Endodermal cell (in vitro differentiated cells): ENCODE measurements around the gene FOXL3. TPM values are rescaled to one million over a fixed set of nuclear protein-coding genes. Genes with fewer than 3 reads are reported as not detected.

ENCODE experiments used
- DNase-seq: peaks from one replicate; pipeline ENCODE4 v3.0.0-alpha.2; 2017
- H3K27ac ChIP-seq: 2 replicates; pipeline ENCODE4 v1.5.1; 2013; ENCODE audit warnings: mild to moderate bottlenecking, low read depth, low read length, moderate library complexity
- H3K27me3 ChIP-seq: 2 replicates; pipeline ENCODE4 v1.6.1; 2013; ENCODE audit warnings: mild to moderate bottlenecking, low read length, moderate library complexity; ENCODE audit not compliant: insufficient read depth, control insufficient read depth, poor library complexity, severe bottlenecking
- H3K36me3 ChIP-seq: 2 replicates; pipeline ENCODE4 v1.7.0; 2013; ENCODE audit warnings: mild to moderate bottlenecking, low read length, moderate library complexity; ENCODE audit not compliant: control insufficient read depth, insufficient read depth
- H3K4me1 ChIP-seq: one replicate; pipeline ENCODE4 v1.7.0; 2013; ENCODE audit warnings: low read length; ENCODE audit not compliant: control insufficient read depth, insufficient read depth
- H3K4me3 ChIP-seq: 2 replicates; pipeline ENCODE4 v1.5.1; 2013; ENCODE audit warnings: mild to moderate bottlenecking, low read length, moderate library complexity
- H3K9ac ChIP-seq: 2 replicates; pipeline ENCODE4 v1.6.1; 2013; ENCODE audit warnings: mild to moderate bottlenecking, low read length, moderate library complexity; ENCODE audit not compliant: poor library complexity, severe bottlenecking; ENCODE audit errors: extremely low read depth
- H3K9me3 ChIP-seq: 2 replicates; pipeline ENCODE4 v1.6.1; 2013; ENCODE audit warnings: mild to moderate bottlenecking, low read length, moderate library complexity; ENCODE audit not compliant: control insufficient read depth
- H3K27ac Mint-ChIP-seq: 2 replicates; pipeline ENCODE4 v1.8.0; 2020; ENCODE audit warnings: mixed read lengths
- H3K27me3 Mint-ChIP-seq: 2 replicates; pipeline ENCODE4 v1.8.0; 2021; ENCODE audit warnings: mild to moderate bottlenecking, mixed read lengths; ENCODE audit not compliant: insufficient read depth
- H3K36me3 Mint-ChIP-seq: 2 replicates; pipeline ENCODE4 v1.8.0; 2020; ENCODE audit warnings: low read depth, mixed read lengths
- H3K4me1 Mint-ChIP-seq: 2 replicates; pipeline ENCODE4 v1.8.0; 2020; ENCODE audit warnings: mixed read lengths
- H3K4me3 Mint-ChIP-seq: 2 replicates; pipeline ENCODE4 v1.8.0; 2020; ENCODE audit warnings: mild to moderate bottlenecking, moderate library complexity, mixed read lengths
- H3K9me3 Mint-ChIP-seq: 2 replicates; pipeline ENCODE4 v1.8.0; 2020; ENCODE audit warnings: mild to moderate bottlenecking, mixed read lengths
- CTCF ChIP-seq: fragments of 200-600 bp; sonication (generic); conservative IDR thresholded peaks from 2 replicates; pipeline ENCODE4 v1.5.0; 2021; ENCODE audit warnings: antibody characterized with exemption, mild to moderate bottlenecking
- WGBS, 2 experiments: methylation state at CpG; one replicate each; pipeline versions ENCODE4 v1.1.5 to v1.1.7; 2013; ENCODE audit warnings: missing lambda C conversion rate in 2 of 2, mixed read lengths in 1 of 2; ENCODE audit not compliant: insufficient coverage in 1 of 2, insufficient read length in 1 of 2; 5-methylcytosine and 5-hydroxymethylcytosine counted together
- total RNA-seq, 2 donors: library from RNA; stranded (reverse); fragmentation: NEBNext Ultra II Directional in 1 of 2; extraction: Animal tissue kit (Norgen Biotek cat#: 25700) in 1 of 2; gene quantifications; 2 replicates in 1 of 2; 3 replicates in 1 of 2; pipeline ENCODE4 v1.2.1, GENCODE V29; 2021

FOXL3 gene
- total RNA-seq, 2 donors from 2014 or later: not detected

- peaks cover 36% of the 10 kb centered on the region for H3K27me3 ChIP-seq
- no peak overlapping the region for H3K27ac ChIP-seq
- Mint-ChIP-seq H3K4me3 (no peak overlapping the region), H3K4me1 (no peaks in the 10 kb centered on the region), H3K9me3 (no peaks in the 10 kb centered on the region), H3K27me3 (peaks cover 44% of the 10 kb centered on the region), H3K27ac (no peak overlapping the region), H3K36me3 (no peaks in the 10 kb centered on the region)
- H3K4me1 ChIP-seq: no peaks in the 10 kb centered on the region
- no peak for TF ChIP-seq CTCF
- 92 to 94% methylated on average over 15 to 25 of the region's 25 CpGs for whole genome bisulfite sequencing, 2 experiments
- peak; percentile 39 for DNase-seq
- H3K9me3 ChIP-seq: no peaks in the 10 kb centered on the region
- H3K9ac ChIP-seq: no peak overlapping the region
- H3K4me3 ChIP-seq: no peak overlapping the region
- H3K36me3 ChIP-seq: no peaks in the 10 kb centered on the region
Observed at GRCh38 chr7:294440-295154, 4.6 kb downstream of the FOXL3 start.

DNA sequence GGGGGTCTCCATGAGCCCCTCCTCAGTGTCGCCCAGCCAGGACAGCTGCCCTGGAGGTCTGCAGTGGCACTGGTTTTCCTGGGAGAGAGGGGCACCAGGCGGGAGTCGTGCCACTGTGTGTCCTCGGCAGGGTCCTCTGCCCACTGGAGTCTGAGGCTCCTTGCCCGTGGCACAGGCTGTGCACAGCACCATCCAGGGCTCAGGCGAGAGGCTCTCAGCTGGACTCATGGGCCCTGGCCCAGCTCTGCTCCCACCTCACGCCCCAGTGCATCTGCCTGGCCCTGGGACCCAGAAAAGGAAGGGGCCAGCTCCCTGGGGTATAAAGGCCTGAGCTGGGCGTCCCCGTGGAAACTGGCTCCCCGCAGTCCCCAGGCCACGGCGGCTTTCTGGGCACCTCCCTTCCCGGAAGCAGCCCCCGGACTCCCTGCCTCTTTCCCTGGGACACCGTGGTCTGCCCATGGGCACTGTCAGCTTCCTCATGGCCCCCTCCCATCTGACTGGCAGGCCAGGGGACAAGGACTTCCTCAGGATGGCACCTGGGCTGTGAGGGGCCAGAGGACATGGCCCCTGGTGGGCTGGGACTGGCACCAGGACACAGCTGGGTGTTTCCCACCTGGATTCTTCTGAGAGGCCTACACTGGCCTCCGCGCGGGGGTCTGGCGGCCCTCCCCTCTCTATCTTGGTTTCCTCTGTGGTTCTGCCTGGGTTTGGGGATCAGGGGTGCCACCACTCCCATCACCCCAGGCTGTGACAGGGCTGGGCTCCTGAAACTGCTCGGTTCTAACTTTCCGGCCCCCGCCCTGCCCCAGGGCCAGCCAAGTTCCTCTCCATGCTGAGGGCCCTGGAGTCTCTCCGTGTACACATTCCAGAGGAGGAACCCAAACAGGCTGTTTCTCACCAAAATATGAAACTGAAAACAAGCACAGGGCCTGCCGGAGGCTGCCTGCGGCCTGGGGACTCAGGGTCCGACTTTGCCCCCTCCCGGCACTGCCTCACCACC, 5.5 kb downstream of the FOXL3 start:
- no peak overlapping the region for H3K27ac Mint-ChIP-seq

More for the DNA sequence above, 5.5 kb downstream of the FOXL3 start:
- Mint-ChIP-seq H3K4me1 (no peaks in the 10 kb centered on the region), H3K9me3 (no peaks in the 10 kb centered on the region), H3K27me3 (peaks cover 38% of the 10 kb centered on the region), H3K36me3 (no peaks in the 10 kb centered on the region), H3K4me3 (no peak overlapping the region)
- Histone ChIP-seq H3K36me3 (no peaks in the 10 kb centered on the region), H3K9ac (no peak overlapping the region), H3K4me1 (no peaks in the 10 kb centered on the region), H3K27ac (no peak overlapping the region), H3K4me3 (no peak overlapping the region), H3K27me3 (peaks cover 29% of the 10 kb centered on the region), H3K9me3 (no peaks in the 10 kb centered on the region)
- no peak for TF ChIP-seq CTCF
- 89 to 90% methylated on average over 16 to 27 of the region's 27 CpGs for WGBS, 2 experiments
- DNase-seq: peak; percentile 28
